ENCODE data around the gene OR2AG1. TPM values are rescaled to one million over a fixed set of nuclear protein-coding genes. Genes with fewer than 3 reads are reported as not detected.

OR2AG1 gene
- total and polyA plus RNA-seq, 2 of the 4 experiments (the other 2 are of a cell fraction), result not detected

- Histone ChIP-seq H3K56ac (ENCODE audit: extremely low read depth, insufficient read depth, low read length) (no peak overlapping the region), H4K20me1 (ENCODE audit: insufficient read depth, low read length) (no peaks in the 10 kb centered on the region), H2AK5ac (ENCODE audit: low read depth, low read length) (no peak overlapping the region), H4K5ac (ENCODE audit: low read depth, low read length) (no peak overlapping the region), H3K4me1 (ENCODE audit: control insufficient read depth, insufficient read depth, low read length) (no peaks in the 10 kb centered on the region), H3K36me3 (ENCODE audit: control insufficient read depth, insufficient read depth, low read length) (no peaks in the 10 kb centered on the region), H2AFZ (replicated peaks; ENCODE audit: low read length, poor library complexity) (no peak overlapping the region), H4K91ac (ENCODE audit: insufficient read depth, low read depth, low read length) (no peak overlapping the region), H3K4me2 (ENCODE audit: low read depth, low read length) (no peak overlapping the region), H3K9me3 (ENCODE audit: control insufficient read depth, insufficient read depth, low read length) (no peaks in the 10 kb centered on the region), H3K9ac (ENCODE audit: low read depth, low read length) (no peak overlapping the region), H3K9me1 (ENCODE audit: insufficient read depth, low read length) (no peaks in the 10 kb centered on the region), H3K23ac (ENCODE audit: low read depth, low read length) (no peak overlapping the region), H3K79me1 (ENCODE audit: low read depth in 1 of 2, low read length in 2 of 2) (no peaks in the 10 kb centered on the region), H3K4ac (ENCODE audit: low read depth, low read length) (no peak overlapping the region), H3K18ac (ENCODE audit: low read depth, low read length) (no peak overlapping the region), H2AK9ac (replicated peaks; ENCODE audit: low read depth, low read length, poor library complexity) (no peak overlapping the region), H4K8ac (ENCODE audit: low read depth in 2 of 2, low read length in 2 of 2) (no peak overlapping the region), H3K4me3 (ENCODE audit: insufficient read depth, low read depth, low read length) (no peak overlapping the region), H3K14ac (replicated peaks; ENCODE audit: low read depth, low read length) (no peak overlapping the region), H2BK120ac (ENCODE audit: low read depth, low read length) (no peak overlapping the region), H2BK15ac (ENCODE audit: low read depth, low read length) (no peak overlapping the region), H3K27me3 (ENCODE audit: control insufficient read depth, insufficient read depth, low read length) (no peaks in the 10 kb centered on the region), H2BK20ac (ENCODE audit: low read depth, low read length) (no peak overlapping the region), H3K27ac (ENCODE audit: insufficient read depth, low read length) (no peak overlapping the region), H2BK5ac (ENCODE audit: low read depth, low read length, poor library complexity, severe bottlenecking) (no peak overlapping the region)
- DNase-seq (no peak), ATAC-seq (ENCODE audit: low read depth) (no peak)
- dilution Hi-C loops (cut with HindIII; ENCODE audit: low sequenced_read_pairs, unreplicated experiment) (no loop called here), in situ Hi-C loops (cut with MboI; ENCODE audit: low sequenced_read_pairs) (no loop called here), intact Hi-C loops (cut with micrococcal nuclease) (no loop called here)
- WGBS, 2 experiments (ENCODE audit: extremely low coverage in 2 of 2, insufficient read length in 1 of 2), result 20% methylated on average over 1 of the region's 6 CpGs; no CpG with 5 or more reads in 1 of the 2 experiments
- BruUV-seq (replicated peaks), result no TSS peak
- ChIA-PET POLR2A (ENCODE audit: unreplicated experiment) (no interaction called here), CTCF (no interaction called here)
- TF ChIP-seq MXI1 (IDR thresholded peaks at IDR 0.05; ENCODE audit: borderline replicate concordance, low read depth, low read length), result no peak
- no peak for TF ChIP-seq POLR2A (IDR thresholded peaks at IDR 0.05; ENCODE audit: low read depth, low read length)
- no peak for TF ChIP-seq CTCF (conservative IDR thresholded peaks at IDR 0.05; ENCODE audit: low read depth, low read length)
- no peak for TF ChIP-seq CEBPB (IDR thresholded peaks at IDR 0.05; ENCODE audit: low read depth, low read length)
- no peak for TF ChIP-seq USF2 (IDR thresholded peaks at IDR 0.05; ENCODE audit: low read depth, low read length)
- TF ChIP-seq CHD1 (IDR thresholded peaks at IDR 0.05; ENCODE audit: low read depth, low read length), result no peak
- TF ChIP-seq RFX5 (IDR thresholded peaks at IDR 0.05; ENCODE audit: low read depth, low read length), result no peak
- no peak for TF ChIP-seq ELK1 (IDR thresholded peaks at IDR 0.05; ENCODE audit: borderline replicate concordance, low read depth, low read length)
- TF ChIP-seq BHLHE40 (IDR thresholded peaks at IDR 0.05; ENCODE audit: low read depth, low read length), result no peak
- TF ChIP-seq FOS (IDR thresholded peaks at IDR 0.05; ENCODE audit: low read depth, low read length), result no peak
- no peak for TF ChIP-seq MAZ (IDR thresholded peaks at IDR 0.05; ENCODE audit: borderline replicate concordance, low read depth, low read length)
These were observed 50.5 kb downstream of the OR2AG1 start for GRCh38 chr11:6833356-6833755.
